Fibroblast of the conjunctiva (primary cell): ENCODE data around the gene AP1M2.

Experiments used
- DNase-seq: peaks from one replicate; pipeline ENCODE4 v3.0.0-alpha.2; 2010; ENCODE audit warnings: low read depth

AP1M2 gene

DNA sequence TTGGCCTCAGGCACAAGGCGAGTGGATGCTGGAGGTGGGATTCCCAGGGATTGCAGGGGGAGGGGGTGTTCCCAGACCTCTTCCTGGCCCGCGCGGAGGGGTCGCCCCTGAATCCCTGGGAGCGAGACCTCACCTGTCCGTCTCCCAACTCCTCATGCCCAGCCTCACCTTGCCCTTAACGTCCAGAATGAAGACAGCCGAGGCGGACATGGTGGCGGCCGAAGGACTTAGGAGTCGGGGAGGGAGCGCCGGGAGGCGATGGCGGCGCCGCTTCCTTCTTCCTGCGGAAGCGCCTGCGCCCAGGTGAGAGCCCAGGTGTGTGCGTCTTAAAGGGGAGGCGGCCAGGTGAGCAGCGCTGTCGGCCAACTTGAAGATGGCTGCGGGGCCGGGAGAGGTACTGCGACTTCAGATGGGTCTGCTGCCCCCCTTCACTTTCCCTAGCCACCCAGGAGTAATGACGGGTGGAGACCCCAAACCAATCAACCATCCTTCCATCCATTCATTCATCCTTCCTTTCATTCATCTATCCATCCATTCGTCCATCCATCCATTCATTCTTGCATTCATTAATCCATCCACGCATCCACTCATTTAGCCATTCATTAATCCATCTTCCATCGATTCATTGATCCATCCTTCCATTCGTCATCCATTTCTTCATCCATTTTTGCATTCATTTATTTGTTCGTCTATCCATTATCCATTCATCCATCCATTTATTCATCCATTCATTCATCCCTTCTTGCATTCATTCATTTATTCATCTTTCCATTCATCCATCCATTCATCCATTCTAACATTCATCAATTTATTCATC lies at the start of gene AP1M2:
Gene AP1M2, minus strand, starts transcription at position 291 of the 817 bp plus-strand sequence. Its CDS starts 81 bp downstream, at position 210.
- DNase-seq, result no peak

DNA sequence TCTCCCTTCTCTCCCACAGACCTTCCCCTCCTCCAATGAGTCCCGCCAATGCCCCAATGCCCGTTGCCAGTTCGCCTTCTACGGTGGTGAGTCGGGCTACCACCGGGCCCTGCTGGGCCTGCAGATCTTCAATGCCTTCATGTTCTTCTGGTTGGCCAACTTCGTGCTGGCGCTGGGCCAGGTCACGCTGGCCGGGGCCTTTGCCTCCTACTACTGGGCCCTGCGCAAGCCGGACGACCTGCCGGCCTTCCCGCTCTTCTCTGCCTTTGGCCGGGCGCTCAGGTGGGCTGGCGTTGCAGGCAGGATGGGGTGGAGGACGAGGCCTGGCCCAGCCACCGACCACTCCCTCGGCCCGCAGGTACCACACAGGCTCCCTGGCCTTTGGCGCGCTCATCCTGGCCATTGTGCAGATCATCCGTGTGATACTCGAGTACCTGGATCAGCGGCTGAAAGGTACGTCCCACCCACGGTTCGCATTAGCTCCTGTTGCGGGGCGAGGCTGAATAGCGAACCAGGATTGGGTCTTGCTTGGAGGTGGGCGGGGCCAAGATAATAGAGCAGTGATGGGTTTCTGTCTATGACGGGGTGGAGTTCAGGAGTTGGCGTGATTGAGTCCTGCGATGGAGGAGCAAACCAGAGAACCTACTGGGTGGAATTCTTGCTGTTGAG lies 49.3 kb upstream of the AP1M2 start:
- no peak for DNase-seq

DNA sequence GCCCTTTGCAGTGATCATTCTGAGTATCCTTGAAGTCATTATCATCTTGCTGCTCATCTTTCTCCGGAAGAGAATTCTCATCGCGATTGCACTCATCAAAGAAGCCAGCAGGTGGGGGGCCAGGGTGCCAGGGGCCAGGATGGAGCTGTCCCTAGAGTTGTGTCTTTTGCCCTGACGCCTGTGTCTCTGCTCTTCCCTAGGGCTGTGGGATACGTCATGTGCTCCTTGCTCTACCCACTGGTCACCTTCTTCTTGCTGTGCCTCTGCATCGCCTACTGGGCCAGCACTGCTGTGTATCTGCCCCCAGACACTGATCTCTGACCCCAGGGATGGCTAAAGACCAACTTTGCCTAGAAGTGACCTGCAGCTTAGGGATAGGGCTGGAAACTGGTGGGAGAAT lies 47.9 kb upstream of the AP1M2 start:
- DNase-seq, result no peak

DNA sequence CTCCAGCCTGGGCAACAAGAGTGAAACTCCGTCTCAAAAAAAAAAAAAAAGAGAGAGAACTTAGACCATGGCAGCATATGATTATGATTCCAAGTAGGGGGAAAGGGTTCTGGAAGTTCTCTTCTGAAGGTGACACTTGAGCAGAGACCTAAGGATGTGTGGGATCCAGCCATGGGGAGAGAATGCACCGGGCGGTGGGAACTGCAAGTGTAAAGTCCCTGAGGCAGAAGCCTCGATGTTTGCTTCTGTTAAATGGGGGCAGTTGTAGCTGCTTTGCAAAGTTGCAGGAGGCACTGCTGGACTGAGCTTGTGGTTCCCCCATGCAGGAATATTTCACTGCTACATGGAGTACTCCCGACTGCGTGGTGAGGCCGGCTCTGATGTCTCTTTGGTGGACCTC lies 47.3 kb upstream of the AP1M2 start:
- DNase-seq, result no peak

DNA sequence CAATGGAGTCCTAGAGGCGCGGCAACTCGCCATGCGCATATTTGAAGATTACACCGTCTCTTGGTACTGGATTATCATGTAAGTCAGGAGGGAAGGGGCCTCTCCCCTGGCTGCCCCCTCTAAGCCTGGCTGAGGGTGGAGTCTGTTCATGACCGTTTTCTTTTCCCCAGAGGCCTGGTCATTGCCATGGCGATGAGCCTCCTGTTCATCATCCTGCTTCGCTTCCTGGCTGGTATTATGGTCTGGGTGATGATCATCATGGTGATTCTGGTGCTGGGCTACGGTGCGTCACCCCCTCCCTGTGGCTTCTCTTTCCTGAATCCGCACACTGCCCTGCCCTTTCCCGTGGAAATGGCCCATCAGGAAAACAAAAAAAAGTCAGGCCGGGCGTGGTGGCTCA lies 44.8 kb upstream of the AP1M2 start:
- DNase-seq, result no peak

DNA sequence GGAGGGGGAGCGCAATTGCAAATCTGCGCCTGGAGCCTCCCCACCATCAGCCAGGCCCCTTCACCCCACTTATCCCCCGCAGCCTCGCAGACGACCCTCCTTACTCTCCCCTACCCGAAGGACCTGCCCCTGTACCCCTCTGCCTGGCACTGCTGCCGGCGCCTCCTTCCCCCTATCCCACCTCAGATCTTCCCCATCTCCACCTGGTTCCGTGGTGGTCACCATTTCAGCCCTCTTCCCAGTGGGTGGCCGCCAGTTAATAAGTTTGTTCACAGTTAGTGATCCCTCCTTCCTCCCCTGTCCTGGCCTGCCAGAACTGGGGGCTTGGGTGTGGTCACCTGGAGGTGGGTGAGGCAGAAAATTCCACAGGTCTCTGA lies 38.6 kb upstream of the AP1M2 start:
- no peak for DNase-seq

DNA sequence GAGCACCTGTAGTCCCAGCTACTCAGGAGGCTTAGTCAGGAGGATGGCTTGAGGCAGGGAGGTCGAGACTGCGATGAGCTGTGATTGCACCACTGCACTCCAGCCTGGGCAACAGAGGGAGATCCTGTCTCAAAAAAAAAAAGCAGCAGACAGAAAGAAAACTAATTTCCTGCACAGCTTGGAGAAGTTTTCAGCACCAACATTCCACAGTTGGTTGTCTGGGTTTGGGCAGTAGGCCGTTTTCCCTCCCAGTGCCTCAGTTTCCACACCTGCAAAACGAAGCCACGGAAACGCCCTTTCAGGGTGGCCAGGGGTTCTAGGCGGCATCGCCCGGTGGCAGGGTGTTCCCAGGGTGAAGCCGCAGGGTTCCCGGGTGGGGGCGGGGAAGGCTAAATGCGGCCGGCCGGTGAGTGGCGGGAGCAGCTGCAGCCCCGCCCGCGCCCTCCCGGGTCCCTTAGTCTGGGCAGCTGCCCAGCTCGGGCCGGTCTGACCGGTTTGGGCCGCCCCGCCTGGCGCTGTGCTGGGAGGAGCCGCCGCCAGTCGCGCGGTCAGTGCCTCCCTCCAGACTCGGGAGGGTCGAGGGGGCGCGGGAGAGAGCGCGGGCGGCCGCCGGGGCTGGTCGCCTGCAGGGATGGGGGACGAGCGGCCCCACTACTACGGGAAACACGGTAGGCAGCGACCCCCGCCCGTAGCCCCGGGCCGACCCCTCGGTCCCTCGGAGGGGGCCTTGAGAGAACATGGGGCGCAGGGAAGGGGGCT lies 38.1 kb upstream of the AP1M2 start, which contains the start of gene SLC44A2:
Gene SLC44A2, plus strand, starts transcription at position 551 of the 759 bp plus-strand sequence. Its CDS starts 81 bp downstream, at position 632.
- peak; percentile 38 for DNase-seq

DNA sequence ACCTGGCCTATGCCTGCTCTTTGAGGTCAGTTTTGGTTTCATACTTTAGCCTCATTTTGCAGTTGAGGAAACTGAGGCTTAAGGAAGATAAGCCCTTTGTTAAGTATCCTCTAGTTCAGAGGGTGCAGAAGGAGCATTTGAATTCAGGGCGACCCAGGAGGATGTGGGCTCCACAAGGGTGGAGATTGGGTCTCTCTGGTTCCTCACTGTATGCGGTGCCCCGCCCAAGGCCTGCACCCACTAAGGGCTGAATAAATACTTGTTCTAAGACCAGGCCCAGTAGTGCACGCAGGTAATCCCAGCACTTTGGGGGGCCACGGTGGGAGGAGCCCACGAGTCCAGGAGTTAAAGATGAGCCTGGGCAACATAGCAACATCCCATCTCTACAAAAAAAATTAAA lies 37.5 kb upstream of the AP1M2 start:
- no peak for DNase-seq

DNA sequence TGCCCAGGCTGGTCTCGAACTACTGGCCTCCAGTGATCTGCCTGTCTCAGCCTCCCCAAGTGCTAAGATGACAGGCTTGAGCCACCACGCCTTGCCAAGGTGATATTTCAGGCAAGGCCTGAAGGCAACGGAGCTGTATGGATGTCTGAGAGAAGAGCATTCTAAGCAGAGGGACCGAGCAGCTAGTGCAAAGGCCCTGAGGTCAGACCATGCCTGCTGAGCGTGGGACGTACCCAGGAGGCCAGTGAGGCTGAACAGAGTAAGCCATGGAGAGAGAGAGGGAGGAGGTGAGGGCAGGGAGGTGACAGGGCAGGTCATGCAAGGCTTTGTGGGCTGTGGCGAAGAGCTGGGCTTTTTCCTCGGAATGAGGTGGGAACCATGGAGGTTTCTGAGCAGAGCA lies 34.9 kb upstream of the AP1M2 start:
- no peak for DNase-seq

DNA sequence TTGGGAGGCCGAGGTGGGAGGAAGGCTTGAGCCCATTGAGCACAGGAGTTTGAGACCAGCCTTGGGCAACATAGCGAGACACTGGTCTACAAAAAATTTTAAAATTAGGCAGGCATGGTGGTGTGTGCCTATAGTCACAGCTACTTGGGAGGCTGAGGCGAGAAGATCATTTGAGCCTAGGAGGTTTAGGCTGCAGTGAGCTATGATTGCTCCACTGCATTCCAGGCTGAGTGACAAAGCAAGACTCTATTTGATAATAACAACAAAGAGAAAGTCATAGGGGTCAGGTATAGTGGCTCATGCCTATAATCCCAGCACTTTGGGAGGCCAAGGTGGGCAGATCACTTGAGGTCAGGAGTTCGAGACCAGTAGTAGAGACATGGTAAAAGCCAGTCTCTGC lies 33.7 kb upstream of the AP1M2 start:
- DNase-seq, result no peak

DNA sequence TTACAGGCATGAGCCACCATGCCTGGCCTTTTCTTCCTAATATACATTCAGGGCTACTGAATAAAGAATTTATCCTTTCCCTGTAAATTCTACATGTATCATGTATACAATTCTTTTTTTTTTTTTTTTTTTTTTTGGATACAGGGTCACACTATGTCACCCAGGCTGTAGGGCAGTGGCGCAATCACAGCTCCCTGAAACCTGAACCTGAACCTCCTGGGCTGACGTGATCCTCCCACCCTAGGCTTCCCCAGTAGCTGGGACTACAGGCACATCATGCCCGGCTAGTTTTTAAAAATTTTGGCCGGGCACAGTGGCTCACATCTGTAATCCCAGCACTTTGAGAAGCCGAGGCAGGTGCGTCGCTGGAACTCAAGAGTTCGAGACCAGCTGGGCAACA lies 31.7 kb upstream of the AP1M2 start:
- no peak for DNase-seq

DNA sequence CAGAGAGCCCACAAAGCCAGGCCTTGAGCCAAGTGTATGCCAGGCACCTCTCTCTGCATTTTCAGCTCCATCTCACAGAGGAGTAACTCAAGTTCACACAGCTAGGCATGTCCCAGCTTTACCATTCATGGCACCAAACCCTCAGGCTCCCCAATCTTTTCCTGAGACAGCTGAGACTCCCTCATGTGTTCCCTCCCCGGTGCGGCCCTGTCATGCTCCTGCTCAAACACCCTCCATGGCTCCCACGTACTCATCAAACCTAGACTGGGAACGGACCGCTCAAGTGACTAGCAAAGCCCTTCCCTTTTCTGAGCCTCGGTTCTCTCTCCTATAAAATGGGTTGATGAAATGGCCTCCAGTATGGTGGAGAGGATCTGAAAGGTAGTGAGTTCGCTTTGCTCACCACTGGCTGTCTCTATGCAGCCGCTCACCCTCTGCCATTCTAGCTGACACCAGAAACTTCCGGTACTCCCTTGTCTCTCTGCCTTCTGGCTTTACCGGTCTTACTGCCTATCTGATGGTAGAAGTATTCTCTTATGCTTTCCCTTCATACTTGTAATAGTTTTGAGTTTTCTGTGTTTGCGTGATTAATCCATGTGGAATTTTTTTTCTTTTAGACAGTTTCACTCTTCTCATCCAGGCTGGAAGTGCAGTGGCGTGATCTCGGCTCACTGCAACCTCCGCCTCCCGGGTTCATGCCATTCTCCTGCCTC lies 30.5 kb upstream of the AP1M2 start:
- DNase-seq, result no peak

DNA sequence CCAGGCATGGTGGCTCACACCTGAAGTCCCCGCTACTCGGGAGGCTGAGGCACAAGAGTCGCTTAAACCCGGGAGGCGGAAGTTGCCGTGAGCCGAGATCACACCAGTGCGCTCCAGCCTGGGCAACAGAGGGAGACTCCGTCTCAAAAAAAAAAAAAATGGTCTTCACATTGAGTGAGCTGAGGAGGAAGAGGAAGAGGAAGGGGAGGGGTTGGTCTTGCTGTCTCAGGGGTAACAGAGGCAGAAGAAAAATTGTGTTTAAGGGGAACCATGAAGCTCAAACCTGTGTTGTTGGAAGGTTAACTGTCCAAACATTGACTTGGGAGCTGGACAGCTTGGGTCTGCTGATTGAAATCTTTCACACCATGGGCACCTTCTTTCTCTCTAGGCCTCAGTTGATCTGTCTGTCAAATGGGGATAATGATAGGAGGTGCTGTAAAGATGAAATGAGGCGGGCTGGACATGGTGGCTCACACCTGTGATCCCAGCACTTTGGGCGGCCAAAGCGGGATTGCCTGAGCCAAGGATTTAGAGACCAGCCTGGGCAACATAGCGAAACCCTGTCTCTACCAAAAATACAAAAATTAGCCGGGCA lies 28.4 kb upstream of the AP1M2 start:
- no peak for DNase-seq

DNA sequence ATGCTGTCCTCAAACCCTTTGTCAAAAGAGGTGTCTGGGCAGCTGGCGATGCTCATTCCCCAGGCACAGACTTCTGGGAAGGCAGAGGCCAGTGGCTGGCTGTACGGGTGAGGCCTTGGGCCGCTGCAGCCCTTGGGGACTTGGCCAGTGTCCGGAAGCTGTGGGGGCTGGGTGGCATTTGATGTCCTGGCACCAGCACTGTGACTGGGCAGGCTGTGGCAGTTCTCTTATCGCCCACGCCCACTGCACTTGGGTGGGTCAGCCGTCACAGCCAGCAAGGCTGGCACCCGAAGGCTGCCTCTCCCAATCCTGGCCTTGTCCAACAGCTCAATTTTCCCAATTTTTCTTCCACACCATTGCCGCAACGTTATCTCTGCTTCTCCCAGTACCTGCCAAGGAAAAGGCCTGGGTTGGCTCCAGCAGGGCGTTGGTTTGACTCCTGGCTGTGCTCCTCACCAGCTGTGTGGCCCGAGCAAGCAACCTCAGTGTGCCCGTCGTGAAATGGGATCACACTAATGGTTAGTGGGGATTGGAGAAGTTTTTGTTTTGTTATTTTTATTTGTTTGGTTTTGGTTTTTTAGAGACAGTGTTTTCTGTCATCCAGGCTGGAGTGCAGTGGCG lies 25.5 kb upstream of the AP1M2 start:
- DNase-seq, result no peak

DNA sequence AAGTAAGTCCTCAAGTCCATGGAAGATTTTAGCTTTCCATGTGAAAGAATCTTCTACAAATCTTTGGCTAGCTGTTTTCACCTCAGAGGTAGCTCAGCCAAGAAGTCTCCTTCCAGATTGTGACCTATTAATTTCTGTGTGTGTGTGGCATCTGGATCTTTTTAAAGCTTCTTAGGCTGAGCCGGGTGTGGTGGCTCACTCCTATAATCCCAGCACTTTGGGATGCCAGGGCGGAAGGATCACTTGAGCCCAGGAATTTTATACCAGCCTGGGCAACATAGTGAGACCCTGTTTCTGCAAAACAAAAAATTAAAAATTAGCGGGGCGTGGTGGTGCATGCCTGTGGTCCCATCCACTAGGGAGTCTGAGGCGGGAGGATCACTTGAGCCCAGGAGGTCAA lies 24.8 kb upstream of the AP1M2 start:
- no peak for DNase-seq

DNA sequence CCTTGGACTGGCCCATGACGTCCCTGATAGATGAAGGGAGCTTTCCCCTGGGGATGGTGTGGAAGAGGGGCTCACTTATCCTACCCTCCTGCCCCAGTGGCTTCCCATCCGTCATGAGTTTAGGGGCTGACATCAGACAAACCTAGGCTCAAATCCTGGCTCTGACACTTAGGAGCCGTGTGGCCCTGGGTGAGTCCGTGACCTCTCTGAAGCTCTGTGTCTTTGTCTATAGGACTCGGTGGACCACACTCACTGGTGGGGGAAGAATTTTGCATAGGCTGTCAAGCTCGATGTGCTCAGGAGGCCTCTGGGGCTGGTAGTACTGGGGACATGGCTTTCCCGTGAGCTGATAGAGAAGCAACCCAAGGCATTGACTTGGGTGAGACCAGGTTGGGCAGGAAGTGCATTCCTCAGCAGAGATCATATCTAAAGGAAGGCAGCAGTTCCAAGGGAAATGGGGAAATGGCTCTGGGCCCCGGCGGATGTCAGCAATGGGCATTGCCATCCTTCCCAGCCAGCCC lies 17.4 kb upstream of the AP1M2 start:
- DNase-seq, result no peak

DNA sequence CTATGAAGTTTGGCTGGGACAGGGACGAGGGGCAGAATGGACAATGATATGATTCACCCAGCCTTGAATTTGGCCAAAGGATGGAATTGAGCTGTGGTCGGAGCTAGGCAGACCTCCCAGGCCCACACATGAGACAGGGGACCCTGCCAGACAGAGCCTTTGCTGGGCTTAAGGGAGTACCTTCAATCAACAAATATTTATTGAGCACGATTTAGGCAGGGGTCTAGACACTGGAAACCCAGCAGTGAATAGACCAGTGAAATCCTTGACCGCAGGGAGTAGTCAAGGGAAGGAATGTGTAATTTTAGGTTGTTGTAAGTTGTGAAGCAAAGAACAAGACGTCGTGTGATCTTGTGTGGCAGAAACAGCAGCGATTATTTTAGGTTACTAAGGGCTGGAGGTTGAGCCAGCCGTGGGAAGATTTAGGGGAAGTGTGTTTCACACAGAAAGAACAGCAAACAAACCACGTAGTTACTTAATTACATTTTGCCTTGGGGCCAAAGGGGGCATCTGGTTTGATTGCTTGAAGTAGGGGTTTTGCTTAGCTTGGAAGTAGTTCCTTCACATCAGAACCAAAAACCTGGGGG lies 16.9 kb upstream of the AP1M2 start:
- DNase-seq, result no peak

DNA sequence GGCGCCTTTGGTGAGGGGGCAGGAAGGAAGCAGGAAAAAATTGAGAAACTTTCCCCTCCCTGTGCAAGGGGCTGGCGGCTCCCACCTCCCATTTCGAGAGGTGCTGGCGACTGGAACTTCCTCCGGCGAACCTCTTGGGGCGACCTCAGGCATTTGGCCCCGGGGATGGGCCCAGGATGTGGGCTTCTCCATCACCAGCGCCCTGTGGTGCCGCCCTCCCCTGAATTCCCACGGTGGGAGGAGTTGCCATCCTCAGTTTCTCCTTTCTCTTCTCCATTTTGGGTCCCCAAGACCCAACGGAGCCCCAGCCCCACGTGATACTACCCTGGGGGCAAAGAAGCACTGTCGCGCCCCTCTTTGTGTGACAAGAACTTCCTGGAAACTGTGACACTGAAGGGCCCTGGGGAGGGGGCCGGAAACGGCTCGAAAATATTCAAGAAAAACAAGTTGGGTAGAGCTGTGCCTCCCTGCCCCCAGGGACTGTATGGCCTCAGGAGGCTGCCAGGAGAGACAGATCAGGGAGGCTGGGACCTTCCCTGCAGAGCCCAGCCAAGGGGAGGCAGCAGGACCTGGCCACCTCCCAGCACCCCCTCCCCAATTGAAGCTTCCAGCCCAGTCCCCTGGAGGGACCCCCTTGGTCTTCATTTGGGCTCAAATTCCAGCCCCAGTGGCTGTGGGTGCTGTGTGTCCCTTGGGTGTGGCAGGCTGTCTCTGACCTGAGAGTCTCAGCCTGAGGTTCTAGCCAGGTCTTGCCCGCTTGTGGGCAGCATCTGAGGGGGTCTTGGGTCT lies 16.2 kb upstream of the AP1M2 start:
- no peak for DNase-seq

DNA sequence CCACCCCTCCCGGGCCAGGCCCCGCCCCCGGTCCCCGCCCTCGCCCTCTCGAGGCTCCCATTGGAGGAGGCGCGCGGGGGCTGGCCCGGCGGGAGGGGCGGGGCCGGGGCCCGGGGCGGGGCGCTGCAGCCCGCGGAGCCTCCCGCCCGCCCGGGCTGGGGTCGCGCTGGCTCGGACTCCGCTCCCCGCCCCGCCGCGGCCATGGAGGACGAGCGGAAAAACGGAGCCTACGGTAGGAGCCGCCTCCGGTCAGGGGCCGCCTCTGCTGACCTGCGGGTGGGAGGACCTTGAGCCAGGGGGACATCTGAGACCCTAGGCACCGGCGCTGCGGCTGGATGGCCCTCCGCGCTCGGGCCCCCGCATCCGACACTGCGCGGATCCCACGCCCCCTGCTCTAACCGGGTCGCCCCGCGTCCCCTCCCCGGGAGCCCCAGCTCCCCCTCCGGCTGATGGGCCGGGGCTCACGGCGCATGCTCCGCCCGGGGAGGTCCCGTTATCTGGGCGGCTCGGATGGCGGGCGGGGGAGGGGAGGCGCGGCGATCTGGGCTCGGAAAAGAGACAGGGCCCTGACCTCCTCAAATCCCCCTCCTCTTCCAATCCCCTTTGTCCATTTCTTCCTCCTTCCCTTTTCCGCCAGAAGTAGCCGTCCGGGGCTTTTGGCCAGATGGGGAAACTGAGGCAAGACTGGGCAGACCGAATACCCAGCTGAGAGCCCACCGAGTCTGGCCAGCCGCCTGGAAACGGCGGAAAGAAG lies 15.4 kb upstream of the AP1M2 start:
- DNase-seq, result peak; percentile 35
